Left kidney (tissue), 2 donors: ENCODE measurements around the gene EPN2. TPM values are rescaled to one million over a fixed set of nuclear protein-coding genes. Genes with fewer than 3 reads are reported as not detected.
"Not testable (repeated sequence)": the region's sequence is repeated elsewhere in the genome, so short reads cannot be mapped to it uniquely, and the experiment has no call there.

Experiments used
- DNase-seq: peaks from one replicate; pipeline ENCODE4 v3.0.0-alpha.2; 2013
- polyA plus RNA-seq: library from polyadenylated mRNA; unstranded; fragments of 120-200 nt; gene quantifications from one replicate; pipeline ENCODE4 v1.2.1, GENCODE V29; 2013; ENCODE audit not compliant: insufficient read length

EPN2 gene
- polyA plus RNA-seq, 1 donor: 44.4 TPM

- no peak for DNase-seq
These were observed 27.1 kb downstream of the EPN2 start for GRCh38 chr17:19264268-19264667.

GRCh38 chr17:19264681-19265080 lies 27.5 kb downstream of the EPN2 start:
- DNase-seq: no peak

DNA sequence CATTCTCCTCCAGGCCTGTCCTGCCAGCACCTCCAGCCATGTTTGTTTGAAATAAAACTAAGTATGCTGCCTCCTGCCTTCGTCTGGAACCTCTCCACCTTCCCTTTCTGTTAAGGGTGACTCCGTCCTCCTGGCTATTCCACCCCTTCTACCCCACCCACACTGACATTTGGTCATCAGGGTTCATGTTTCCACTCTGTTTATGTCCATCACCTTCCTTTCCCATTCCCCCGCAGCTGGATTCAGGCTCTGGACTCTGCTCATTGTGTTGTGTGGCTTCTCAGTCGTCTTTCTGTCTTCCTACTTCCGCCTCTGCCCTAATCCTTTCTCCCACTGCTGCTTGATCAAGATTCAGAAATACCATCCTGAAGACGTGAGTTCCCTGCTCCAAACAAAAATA lies 28.6 kb downstream of the EPN2 start:
- DNase-seq: no peak

DNA sequence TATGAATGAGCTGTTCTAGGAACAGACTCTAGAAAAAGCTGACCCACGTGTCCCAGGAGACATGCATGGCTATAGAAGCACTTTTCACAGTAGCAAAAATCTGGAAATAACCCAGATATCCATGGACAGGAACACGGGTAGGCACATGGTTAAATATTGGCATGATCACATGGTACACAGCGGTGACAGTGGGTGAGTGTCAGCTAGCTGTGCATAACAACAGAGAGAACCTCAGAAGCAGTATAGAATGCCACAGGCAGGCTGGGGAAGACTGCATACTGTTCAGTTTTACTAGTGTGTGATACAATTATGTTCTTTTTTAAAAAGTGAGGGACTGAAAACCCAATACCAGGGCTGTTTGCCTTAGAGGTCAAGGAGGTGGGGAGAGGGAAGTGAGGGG lies 31.4 kb downstream of the EPN2 start:
- DNase-seq: no peak

DNA sequence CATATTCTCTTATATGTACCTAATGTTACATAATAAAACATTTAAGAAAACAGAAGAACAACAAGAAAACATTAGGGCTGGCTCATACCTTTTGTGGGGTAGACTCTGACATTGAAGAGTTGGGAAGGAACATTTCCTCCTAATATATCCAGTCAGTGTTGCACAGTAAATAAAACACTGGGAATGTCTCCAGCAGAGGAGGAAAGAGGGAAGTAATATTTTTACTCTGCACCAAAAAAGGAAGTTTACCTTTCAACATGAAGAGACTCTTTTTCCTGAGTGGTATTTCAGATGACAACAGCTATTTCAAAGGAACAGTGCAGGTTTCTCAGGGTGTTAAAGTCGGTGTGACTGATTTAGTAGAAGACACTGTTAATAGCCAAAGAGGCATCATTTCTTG lies 31.9 kb downstream of the EPN2 start:
- DNase-seq: no peak

DNA sequence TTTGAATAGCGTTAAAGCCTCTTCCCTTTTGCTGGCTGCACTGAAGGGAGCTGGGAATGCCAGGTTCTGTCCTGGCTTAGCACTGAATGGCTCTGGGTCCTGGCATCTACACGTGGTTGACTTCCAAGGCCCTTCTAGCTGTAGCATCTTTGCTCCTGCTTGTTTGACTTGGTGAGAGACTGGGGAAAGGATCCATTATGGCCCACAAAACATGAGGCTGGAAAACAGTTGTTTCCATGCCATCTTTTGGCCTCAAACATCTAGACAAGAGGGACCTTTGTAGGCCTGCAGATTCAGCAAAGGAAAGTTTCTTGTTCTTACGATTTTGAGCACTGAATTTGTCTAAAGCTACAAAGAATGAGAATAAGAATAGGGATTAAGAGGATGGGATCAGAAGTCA lies 32.5 kb downstream of the EPN2 start:
- DNase-seq: no peak

- no peak for DNase-seq
These were observed 33.2 kb downstream of the EPN2 start for GRCh38 chr17:19270347-19270703.

- no peak for DNase-seq
These were observed 33.8 kb downstream of the EPN2 start for GRCh38 chr17:19270704-19271611.

- no peak for DNase-seq
These were observed 34.7 kb downstream of the EPN2 start for GRCh38 chr17:19271780-19272357.

GRCh38 chr17:19273731-19274130 lies 36.6 kb downstream of the EPN2 start:
- DNase-seq: no peak

GRCh38 chr17:19274893-19275292 lies 37.7 kb downstream of the EPN2 start:
- DNase-seq: no peak

GRCh38 chr17:19275457-19276127 lies 38.4 kb downstream of the EPN2 start:
- DNase-seq: no peak

GRCh38 chr17:19278284-19278683 lies 41.1 kb downstream of the EPN2 start:
- not testable (repeated sequence) for DNase-seq

- no peak for DNase-seq
These were observed 41.6 kb downstream of the EPN2 start for GRCh38 chr17:19278729-19279128.

DNA sequence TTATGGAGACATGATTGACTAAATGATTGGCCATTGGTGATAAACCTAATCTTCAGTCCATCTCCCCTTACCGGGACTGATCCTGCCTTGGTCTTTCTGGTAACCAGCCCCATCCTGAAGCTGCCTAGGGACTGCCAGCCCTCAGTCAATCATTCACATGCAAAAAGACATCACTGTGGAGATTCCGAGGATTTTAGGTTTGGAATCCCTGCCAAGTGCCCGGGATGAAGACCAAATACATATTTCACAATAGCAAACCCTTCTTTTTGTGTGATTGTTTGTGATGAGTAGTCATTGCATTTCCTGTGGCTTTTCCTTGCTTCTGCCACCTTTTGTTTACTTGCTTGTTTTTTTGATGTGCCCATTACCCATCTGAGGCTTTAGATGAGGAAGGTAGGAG lies 44.0 kb downstream of the EPN2 start:
- DNase-seq: no peak

DNA sequence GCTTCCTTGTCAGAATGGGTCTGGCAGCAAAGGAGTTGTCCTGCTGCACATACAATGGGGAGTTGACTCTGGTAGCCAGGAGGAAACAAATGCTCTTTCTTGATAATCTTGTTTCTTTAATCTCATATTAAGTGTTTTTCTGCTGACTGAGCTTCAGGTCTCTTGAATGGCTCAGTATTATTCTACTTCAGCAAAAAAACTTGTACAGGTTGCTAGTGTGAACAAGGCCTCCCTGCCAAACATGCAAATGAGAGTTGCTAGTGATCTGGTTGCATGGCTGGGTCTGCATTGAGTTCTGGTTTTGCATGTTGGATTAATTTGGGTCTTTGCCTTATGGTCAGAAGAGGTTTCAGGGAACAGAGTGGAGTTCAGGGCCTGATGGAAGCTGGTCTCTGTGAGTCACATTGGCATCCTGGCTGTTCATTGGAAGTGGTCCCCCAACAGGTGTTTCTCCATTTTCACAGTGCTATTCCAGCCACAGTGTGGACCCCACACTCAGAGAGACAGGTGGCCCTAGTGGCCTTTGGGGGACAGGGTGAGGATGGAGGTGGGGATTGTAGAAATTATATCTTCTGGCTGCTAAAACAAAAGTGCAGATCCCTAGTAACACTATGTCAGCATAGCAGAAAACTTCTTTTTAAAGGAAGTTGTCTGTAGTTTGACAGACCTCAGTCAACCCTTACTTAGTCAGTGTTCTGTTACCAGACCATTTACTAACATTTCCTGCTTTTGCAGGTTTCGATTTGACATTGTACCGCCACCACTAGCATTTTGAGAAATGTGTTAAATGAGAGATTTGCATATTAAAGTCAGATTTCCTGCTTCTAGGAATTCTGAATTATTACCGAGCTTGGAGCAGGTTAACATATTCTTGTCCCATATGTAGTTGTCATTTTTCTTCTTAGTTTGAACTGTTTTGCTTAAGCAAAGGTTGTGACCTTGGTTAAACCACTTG lies 47.1 kb downstream of the EPN2 start:
- DNase-seq: no peak

DNA sequence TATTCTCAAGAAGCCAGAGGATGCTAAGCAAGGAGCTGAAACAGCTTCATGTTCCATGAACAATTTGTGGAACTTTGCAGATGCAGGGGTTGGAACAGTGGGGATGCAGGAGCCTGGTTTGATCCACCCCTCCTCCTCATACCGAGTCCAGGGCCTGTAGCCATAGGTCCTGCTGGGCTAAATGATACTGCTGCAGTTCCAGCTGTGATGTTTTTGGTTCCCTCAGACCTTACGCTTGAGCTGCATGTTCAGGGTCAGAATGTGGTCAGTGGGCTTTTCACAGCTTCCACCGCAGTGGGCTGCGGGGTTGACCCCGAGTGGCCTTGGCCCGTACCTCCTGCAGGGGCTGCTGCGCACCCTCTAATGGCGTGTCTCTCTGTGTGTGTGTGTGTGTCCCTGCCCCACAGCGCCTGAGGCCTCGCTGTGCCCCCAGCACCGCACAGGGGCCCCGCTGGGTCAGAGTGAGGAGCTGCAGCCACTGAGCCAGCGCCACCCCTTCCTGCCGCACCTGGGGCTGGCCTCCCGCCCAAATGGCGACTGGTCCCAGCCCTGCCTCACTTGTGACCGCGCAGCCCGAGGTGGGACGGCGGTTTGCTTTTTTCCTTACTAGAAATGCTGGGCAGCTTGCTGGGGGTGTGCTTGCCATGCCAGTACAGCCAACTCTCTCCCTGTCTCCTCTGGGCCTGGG lies 48.2 kb downstream of the EPN2 start:
- no peak for DNase-seq

- no peak for DNase-seq
These were observed 49.7 kb downstream of the EPN2 start for GRCh38 chr17:19286751-19287341.

DNA sequence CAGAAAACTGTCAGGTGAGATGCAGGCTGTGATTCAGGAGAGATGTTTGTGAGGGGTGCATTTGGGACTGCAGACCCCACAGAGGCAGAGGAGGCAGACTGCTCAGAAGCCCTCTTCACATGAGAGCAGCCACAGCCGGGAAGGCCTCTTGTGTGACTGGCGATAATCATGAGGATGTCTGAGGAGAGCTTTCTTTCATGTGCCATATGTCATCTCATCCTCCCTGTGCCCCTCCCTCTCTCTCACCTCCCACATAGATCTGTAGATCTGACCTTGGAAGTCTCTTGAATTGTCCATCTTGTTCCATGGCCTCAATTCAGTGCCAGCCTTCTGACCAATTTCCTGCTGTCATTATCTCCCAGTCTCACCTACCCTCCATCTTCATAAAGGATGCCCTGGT lies 50.5 kb downstream of the EPN2 start:
- DNase-seq: no peak

DNA sequence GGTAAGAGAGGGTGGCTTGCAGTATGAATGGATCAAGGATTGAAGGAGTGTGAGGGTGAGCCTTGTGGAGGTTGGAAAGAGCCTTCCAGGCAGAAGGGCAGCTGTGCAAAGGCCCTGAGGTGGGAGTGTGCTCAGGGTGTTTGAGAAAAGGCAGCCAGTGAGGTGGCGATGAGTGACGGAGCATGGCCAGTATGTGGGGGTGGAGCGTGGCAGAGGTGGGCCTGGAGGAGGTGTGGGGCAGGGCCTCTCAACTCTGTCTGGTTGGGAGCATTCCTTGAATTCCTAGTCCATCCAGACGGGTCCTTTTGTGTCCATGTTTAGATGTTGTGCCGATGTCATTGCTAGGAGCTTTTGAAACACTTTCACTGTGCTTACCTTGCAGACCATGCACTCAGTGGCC lies 51.3 kb downstream of the EPN2 start:
- DNase-seq: peak; percentile 46

DNA sequence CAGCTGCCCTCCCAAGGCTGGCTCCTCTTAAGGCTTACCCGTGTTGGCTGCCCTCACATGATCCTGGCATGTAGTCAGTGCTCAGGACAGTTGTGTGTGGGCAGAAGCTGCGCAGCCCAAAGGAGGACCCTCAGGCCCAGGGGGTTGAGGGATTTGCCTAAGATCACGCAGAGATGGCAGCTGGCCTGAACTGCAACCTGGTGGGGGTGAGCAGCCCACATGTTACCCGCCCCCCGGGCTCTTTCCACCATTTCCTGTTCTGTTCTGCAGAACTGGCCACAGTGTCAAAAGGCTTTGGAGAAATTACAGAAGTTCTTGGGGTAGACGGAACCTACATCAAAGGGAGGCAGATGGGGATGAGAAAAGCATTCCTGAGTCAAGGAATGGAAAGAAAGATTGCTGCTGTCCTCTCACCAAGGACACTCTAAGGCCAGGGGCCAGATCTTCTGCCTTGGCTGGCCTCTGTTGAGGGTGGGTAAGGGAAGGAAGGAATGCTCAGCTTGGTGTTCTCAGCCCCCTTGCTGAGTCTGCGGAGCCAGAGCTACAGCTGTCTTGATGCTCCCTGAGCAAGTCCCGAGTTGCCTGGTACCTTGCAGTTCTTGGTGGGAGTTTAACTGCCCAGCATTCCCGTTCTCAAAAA lies 53.0 kb downstream of the EPN2 start:
- no peak for DNase-seq
